ENCODE data around the gene ZNF740.

ZNF740 gene

GRCh38 chr12:53221203-53222080 lies 40.9 kb downstream of the ZNF740 start:
- DNase-seq, result peak; percentile 82
- Histone ChIP-seq H3K4ac (ENCODE audit: low read depth, low read length) (peak overlapping the region; percentile 84), H3K9ac (ENCODE audit: low read length) (peak overlapping the region; percentile 97), H3K36me3 (ENCODE audit: control insufficient read depth, insufficient read depth, low read length) (no peaks in the 10 kb centered on the region), H3K27ac (ENCODE audit: low read depth, low read length) (peak overlapping the region; percentile 97), H3K27me3 (ENCODE audit: insufficient read depth, low read length, poor library complexity) (no peaks in the 10 kb centered on the region), H3K23ac (ENCODE audit: low read length) (peak overlapping the region; percentile 18), H2BK15ac (replicated peaks; ENCODE audit: low read depth) (no peak overlapping the region), H2AK5ac (ENCODE audit: low read length) (peak overlapping the region; percentile 67), H3K79me1 (ENCODE audit: low read length) (peaks cover 11% of the 10 kb centered on the region), H3K4me3 (ENCODE audit: low read length) (peak overlapping the region; percentile 61), H3K4me1 (ENCODE audit: control insufficient read depth, low read depth, low read length) (peaks cover 39% of the 10 kb centered on the region), H4K5ac (ENCODE audit: low read length) (peak overlapping the region; percentile 52), H2BK5ac (ENCODE audit: low read length) (peak overlapping the region; percentile 94), H4K8ac (ENCODE audit: low read depth, low read length) (no peak overlapping the region), H2BK120ac (ENCODE audit: low read depth, low read length) (peak overlapping the region; percentile 65), H3K56ac (ENCODE audit: low read length) (peak overlapping the region; percentile 99), H3K18ac (ENCODE audit: low read length) (peak overlapping the region; percentile 91), H3K4me2 (ENCODE audit: low read length) (peak overlapping the region; percentile 98), H3K79me2 (ENCODE audit: control insufficient read depth, insufficient read depth, low read length) (peaks cover 21% of the 10 kb centered on the region)
- WGBS (ENCODE audit: extremely low coverage, insufficient coverage, low lambda C conversion rate), result no CpG with 5 or more reads among the region's 72 CpGs

DNA sequence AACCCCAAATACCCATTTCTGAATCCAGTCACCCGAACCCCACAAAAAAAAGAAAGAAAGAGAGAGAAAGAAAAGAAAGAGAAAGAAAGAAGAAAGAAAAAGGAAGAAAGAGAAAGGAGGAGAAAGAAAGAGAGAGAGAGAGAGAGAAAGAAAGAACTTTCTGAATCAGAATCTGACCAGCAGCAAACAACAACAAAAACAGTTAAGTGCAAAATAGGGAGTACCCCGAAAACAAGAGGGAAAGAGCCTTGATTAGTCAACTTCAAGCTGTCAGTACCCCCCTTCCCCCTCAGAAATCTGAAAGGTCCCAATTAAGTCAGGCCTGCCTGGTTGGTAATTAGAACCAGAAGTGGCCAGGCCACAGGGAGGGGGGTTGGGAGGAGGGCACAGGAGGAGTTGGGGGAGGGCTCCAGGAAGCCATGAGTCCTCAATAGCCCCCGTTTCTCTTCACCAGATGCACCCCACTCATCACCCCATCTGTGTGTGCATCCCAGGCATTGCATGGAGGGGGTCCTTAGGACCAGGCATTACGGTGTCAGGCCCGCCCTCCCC lies 41.7 kb downstream of the ZNF740 start:
- Histone ChIP-seq H3K27ac (ENCODE audit: low read depth, low read length) (peak overlapping the region; percentile 97), H2BK15ac (replicated peaks; ENCODE audit: low read depth) (peak overlapping the region; percentile 15), H3K23ac (ENCODE audit: low read length) (no peak overlapping the region), H3K4me2 (ENCODE audit: low read length) (no peak overlapping the region), H3K18ac (ENCODE audit: low read length) (peak overlapping the region; percentile 91), H3K79me2 (ENCODE audit: control insufficient read depth, insufficient read depth, low read length) (peaks cover 20% of the 10 kb centered on the region), H2AK5ac (ENCODE audit: low read length) (no peak overlapping the region), H2BK120ac (ENCODE audit: low read depth, low read length) (no peak overlapping the region), H3K36me3 (ENCODE audit: control insufficient read depth, insufficient read depth, low read length) (no peaks in the 10 kb centered on the region), H3K27me3 (ENCODE audit: insufficient read depth, low read length, poor library complexity) (no peaks in the 10 kb centered on the region), H3K9ac (ENCODE audit: low read length) (peak overlapping the region; percentile 97), H3K4me3 (ENCODE audit: low read length) (no peak overlapping the region), H3K56ac (ENCODE audit: low read length) (peak overlapping the region; percentile 99), H3K4me1 (ENCODE audit: control insufficient read depth, low read depth, low read length) (peaks cover 32% of the 10 kb centered on the region), H4K5ac (ENCODE audit: low read length) (no peak overlapping the region), H3K79me1 (ENCODE audit: low read length) (peaks cover 11% of the 10 kb centered on the region), H3K4ac (ENCODE audit: low read depth, low read length) (peak overlapping the region; percentile 82), H2BK5ac (ENCODE audit: low read length) (no peak overlapping the region), H4K8ac (ENCODE audit: low read depth, low read length) (no peak overlapping the region)
- DNase-seq, result no peak
- no CpG with 5 or more reads among the region's 5 CpGs for WGBS (ENCODE audit: extremely low coverage, insufficient coverage, low lambda C conversion rate)

GRCh38 chr12:53222806-53223261 lies 42.3 kb downstream of the ZNF740 start:
- peak overlapping the region; percentile 82 for H3K4ac ChIP-seq (ENCODE audit: low read depth, low read length)

DNA sequence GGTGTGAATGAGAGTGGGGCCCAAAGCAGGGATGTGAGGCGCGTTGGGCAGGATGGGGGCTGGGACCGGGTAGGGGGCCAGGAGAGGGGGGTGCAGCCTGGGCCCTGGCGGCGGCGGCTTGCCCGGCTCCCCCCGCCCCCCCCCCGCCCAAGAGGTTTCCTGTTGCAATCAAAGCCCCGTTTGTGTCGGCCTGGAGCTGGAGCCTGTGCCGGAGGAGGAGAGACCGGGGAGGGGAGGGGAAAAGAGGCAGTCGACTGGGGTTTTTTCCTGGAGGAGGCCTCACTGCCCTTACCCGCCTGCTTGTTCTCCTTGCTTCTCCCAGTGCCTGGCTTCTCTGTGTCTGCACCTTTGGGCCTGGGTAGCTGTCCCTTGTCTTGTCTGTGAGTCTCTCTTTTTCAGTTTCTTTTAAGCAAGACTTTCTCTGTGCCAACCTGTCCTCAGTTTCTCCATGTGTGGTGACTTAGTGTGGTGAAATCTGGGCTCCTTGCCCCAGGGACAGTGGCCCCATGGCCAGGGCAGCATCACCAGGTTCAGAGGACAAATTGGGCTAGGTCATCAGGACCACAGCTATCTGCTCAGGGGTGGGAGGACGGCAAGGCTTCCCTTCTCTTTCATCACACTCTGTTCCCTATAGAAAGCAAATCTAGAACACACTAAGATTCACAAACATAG lies 43.0 kb downstream of the ZNF740 start:
- Histone ChIP-seq H3K36me3 (ENCODE audit: control insufficient read depth, insufficient read depth, low read length) (no peaks in the 10 kb centered on the region), H4K5ac (ENCODE audit: low read length) (peak overlapping the region; percentile 17), H3K23ac (ENCODE audit: low read length) (peak overlapping the region; percentile 85), H3K4me2 (ENCODE audit: low read length) (peak overlapping the region; percentile 19), H3K27ac (ENCODE audit: low read depth, low read length) (peak overlapping the region; percentile 87), H2AK5ac (ENCODE audit: low read length) (peak overlapping the region; percentile 85), H3K79me1 (ENCODE audit: low read length) (peaks cover 6% of the 10 kb centered on the region), H3K56ac (ENCODE audit: low read length) (peak overlapping the region; percentile 99), H4K8ac (ENCODE audit: low read depth, low read length) (no peak overlapping the region), H3K4me1 (ENCODE audit: control insufficient read depth, low read depth, low read length) (peaks cover 22% of the 10 kb centered on the region), H3K79me2 (ENCODE audit: control insufficient read depth, insufficient read depth, low read length) (peaks cover 9% of the 10 kb centered on the region), H3K4ac (ENCODE audit: low read depth, low read length) (peak overlapping the region; percentile 96), H3K4me3 (ENCODE audit: low read length) (no peak overlapping the region), H2BK120ac (ENCODE audit: low read depth, low read length) (peak overlapping the region; percentile 66), H2BK15ac (replicated peaks; ENCODE audit: low read depth) (no peak overlapping the region), H2BK5ac (ENCODE audit: low read length) (peak overlapping the region; percentile 92), H3K18ac (ENCODE audit: low read length) (peak overlapping the region; percentile 34), H3K27me3 (ENCODE audit: insufficient read depth, low read length, poor library complexity) (no peaks in the 10 kb centered on the region), H3K9ac (ENCODE audit: low read length) (peak overlapping the region; percentile 63)
- WGBS (ENCODE audit: extremely low coverage, insufficient coverage, low lambda C conversion rate), result no CpG with 5 or more reads among the region's 16 CpGs
- peak; percentile 75 for DNase-seq

More at GRCh38 chr12:53222806-53223261, 42.3 kb downstream of the ZNF740 start:
- Histone ChIP-seq H3K23ac (ENCODE audit: low read length) (peak overlapping the region; percentile 90), H2BK15ac (replicated peaks; ENCODE audit: low read depth) (peak overlapping the region; percentile 15), H4K8ac (ENCODE audit: low read depth, low read length) (no peak overlapping the region), H3K36me3 (ENCODE audit: control insufficient read depth, insufficient read depth, low read length) (no peaks in the 10 kb centered on the region), H3K4me3 (ENCODE audit: low read length) (no peak overlapping the region), H3K27me3 (ENCODE audit: insufficient read depth, low read length, poor library complexity) (no peaks in the 10 kb centered on the region), H3K4me1 (ENCODE audit: control insufficient read depth, low read depth, low read length) (peaks cover 27% of the 10 kb centered on the region), H3K18ac (ENCODE audit: low read length) (peak overlapping the region; percentile 83), H3K9ac (ENCODE audit: low read length) (peak overlapping the region; percentile 63), H2BK120ac (ENCODE audit: low read depth, low read length) (no peak overlapping the region), H3K4me2 (ENCODE audit: low read length) (peak overlapping the region; percentile 22), H3K27ac (ENCODE audit: low read depth, low read length) (peak overlapping the region; percentile 32), H4K5ac (ENCODE audit: low read length) (no peak overlapping the region), H3K56ac (ENCODE audit: low read length) (peak overlapping the region; percentile 99), H3K79me1 (ENCODE audit: low read length) (peaks cover 9% of the 10 kb centered on the region), H2AK5ac (ENCODE audit: low read length) (peak overlapping the region; percentile 99), H2BK5ac (ENCODE audit: low read length) (peak overlapping the region; percentile 92), H3K79me2 (ENCODE audit: control insufficient read depth, insufficient read depth, low read length) (peaks cover 16% of the 10 kb centered on the region)
- no CpG with 5 or more reads among the region's 4 CpGs for WGBS (ENCODE audit: extremely low coverage, insufficient coverage, low lambda C conversion rate)
- no peak for DNase-seq

- Histone ChIP-seq H2BK5ac (ENCODE audit: low read length) (peak overlapping the region; percentile 58), H3K27ac (ENCODE audit: low read depth, low read length) (peak overlapping the region; percentile 87), H3K79me2 (ENCODE audit: control insufficient read depth, insufficient read depth, low read length) (peaks cover 5% of the 10 kb centered on the region), H3K36me3 (ENCODE audit: control insufficient read depth, insufficient read depth, low read length) (no peaks in the 10 kb centered on the region), H3K18ac (ENCODE audit: low read length) (peak overlapping the region; percentile 34), H3K79me1 (ENCODE audit: low read length) (peaks cover 5% of the 10 kb centered on the region), H3K4me2 (ENCODE audit: low read length) (peak overlapping the region; percentile 19), H3K4me3 (ENCODE audit: low read length) (no peak overlapping the region), H4K5ac (ENCODE audit: low read length) (peak overlapping the region; percentile 59), H3K4ac (ENCODE audit: low read depth, low read length) (peak overlapping the region; percentile 96), H3K27me3 (ENCODE audit: insufficient read depth, low read length, poor library complexity) (no peaks in the 10 kb centered on the region), H3K4me1 (ENCODE audit: control insufficient read depth, low read depth, low read length) (peaks cover 22% of the 10 kb centered on the region), H3K56ac (ENCODE audit: low read length) (peak overlapping the region; percentile 80), H2BK120ac (ENCODE audit: low read depth, low read length) (no peak overlapping the region), H3K9ac (ENCODE audit: low read length) (peak overlapping the region; percentile 62), H3K23ac (ENCODE audit: low read length) (peak overlapping the region; percentile 85), H2AK5ac (ENCODE audit: low read length) (peak overlapping the region; percentile 85), H2BK15ac (replicated peaks; ENCODE audit: low read depth) (no peak overlapping the region), H4K8ac (ENCODE audit: low read depth, low read length) (no peak overlapping the region)
- WGBS (ENCODE audit: extremely low coverage, insufficient coverage, low lambda C conversion rate), result no CpG with 5 or more reads among the region's 11 CpGs
- DNase-seq, result peak; percentile 94
These were observed 43.8 kb downstream of the ZNF740 start for GRCh38 chr12:53224061-53224896.

Data from mesendoderm (in vitro differentiated cells).